Frontal cortex (tissue), 4 donors: Measurements from ENCODE around the gene RAI1. TPM values are rescaled to one million over a fixed set of nuclear protein-coding genes. Genes with fewer than 3 reads are reported as not detected.

ENCODE experiments used
- DNase-seq, 2 donors: peaks; one replicate each; pipeline ENCODE4 v3.0.0; 2012; ENCODE audit warnings: low spot score in 2 of 2
- FAIRE-seq: peaks from 2 replicates; lab custom pipeline; 2012; peaks lifted over from hg19 to GRCh38; lab: Jason Lieb, UNC
- total RNA-seq: library from RNA; depleted of rRNA; stranded (reverse); fragments of >200 nt; gene quantifications from one replicate; pipeline ENCODE4 v1.2.3, GENCODE V29; 2014
- donor health status: control.
- donor health status: control.
- donor health status: control.

The RAI1 gene
- total RNA-seq, 1 donor from 2014 or later: 16.7 TPM

GRCh38 chr17:17789410-17789809, 108.2 kb downstream of the RAI1 start:
- DNase-seq (no peak), FAIRE-seq (no peak)

- DNase-seq: no peak
- no peak for FAIRE-seq
Measured at GRCh38 chr17:17789828-17790636, 108.8 kb downstream of the RAI1 start.

GRCh38 chr17:17790637-17791464, 109.6 kb downstream of the RAI1 start:
- DNase-seq: no peak
- FAIRE-seq: no peak

- DNase-seq: no peak
- FAIRE-seq: no peak
Measured at GRCh38 chr17:17792037-17792550, 110.8 kb downstream of the RAI1 start.

GRCh38 chr17:17792551-17793377, 111.5 kb downstream of the RAI1 start:
- FAIRE-seq (no peak), DNase-seq (peak; percentile 70)

- DNase-seq (peak in 1 of 2 donors; percentile 63), FAIRE-seq (no peak)
Measured at GRCh38 chr17:17793378-17794214, 112.3 kb downstream of the RAI1 start.

GRCh38 chr17:17794382-17794781, 113.1 kb downstream of the RAI1 start:
- DNase-seq: no peak
- FAIRE-seq: no peak

GRCh38 chr17:17795296-17795695, 114.0 kb downstream of the RAI1 start:
- FAIRE-seq (no peak), DNase-seq (no peak)

- FAIRE-seq (no peak), DNase-seq (no peak)
Measured at GRCh38 chr17:17795946-17796786, 114.9 kb downstream of the RAI1 start.

- DNase-seq (no peak), FAIRE-seq (no peak)
Measured at GRCh38 chr17:17796787-17797061, 115.5 kb downstream of the RAI1 start.

- DNase-seq (no peak), FAIRE-seq (no peak)
Measured at GRCh38 chr17:17797119-17797809, 116.0 kb downstream of the RAI1 start.

- no peak for FAIRE-seq
Measured at GRCh38 chr17:17798010-17798556, 116.8 kb downstream of the RAI1 start.

GRCh38 chr17:17798573-17799255, 117.5 kb downstream of the RAI1 start:
- FAIRE-seq (no peak), DNase-seq (no peak)

More at GRCh38 chr17:17798010-17798556, 116.8 kb downstream of the RAI1 start:
- DNase-seq: no peak

GRCh38 chr17:17800504-17801021, 119.3 kb downstream of the RAI1 start:
- DNase-seq (no peak), FAIRE-seq (no peak)

GRCh38 chr17:17801800-17802481, 120.7 kb downstream of the RAI1 start:
- no peak for FAIRE-seq
- peak in 1 of 2 donors; percentile 63 for DNase-seq

GRCh38 chr17:17804007-17804406, 122.7 kb downstream of the RAI1 start:
- FAIRE-seq: no peak
- no peak for DNase-seq
